Measurements from ENCODE around the gene JARID2.

- TF ChIP-seq CTCF (IDR thresholded peaks at IDR 0.05) (no peak), EZH2 (IDR thresholded peaks at IDR 0.05) (no peak)
These were observed 58.0 kb downstream of the JARID2 start for GRCh38 chr6:15303920-15304291.
